ENCODE results near the gene CORO2B.

The CORO2B gene

GRCh38 chr15:68595761-68596160 lies 17.0 kb downstream of the CORO2B start:
- H3K27ac ChIP-seq (ENCODE audit: low read length): no peak overlapping the region

GRCh38 chr15:68596691-68597090 lies 17.9 kb downstream of the CORO2B start:
- Histone ChIP-seq H3K9me3 (ENCODE audit: control insufficient read depth in 1 of 2, low read length in 2 of 2) (no peaks in the 10 kb centered on the region), H3K4me3 (ENCODE audit: low read depth in 1 of 2, low read length in 2 of 2) (no peak overlapping the region), H3K27ac (ENCODE audit: low read length) (no peak overlapping the region), H3K27me3 (ENCODE audit: low read depth, low read length) (no peaks in the 10 kb centered on the region), H3K4me1 (ENCODE audit: control insufficient read depth in 1 of 2, insufficient read depth in 2 of 2, low read length in 2 of 2) (peaks cover 19 to 30% of the 10 kb centered on the region in 2 donors), H3K36me3 (ENCODE audit: control insufficient read depth in 1 of 2, insufficient read depth in 2 of 2, low read length in 2 of 2) (no peaks in the 10 kb centered on the region)

More at GRCh38 chr15:68595761-68596160, 17.0 kb downstream of the CORO2B start:
- Histone ChIP-seq H3K36me3 (ENCODE audit: control insufficient read depth in 1 of 2, insufficient read depth in 2 of 2, low read length in 2 of 2) (no peaks in the 10 kb centered on the region), H3K27me3 (ENCODE audit: low read depth, low read length) (no peaks in the 10 kb centered on the region), H3K4me1 (ENCODE audit: control insufficient read depth in 1 of 2, insufficient read depth in 2 of 2, low read length in 2 of 2) (peaks cover 19 to 26% of the 10 kb centered on the region in 2 donors), H3K9me3 (ENCODE audit: control insufficient read depth in 1 of 2, low read length in 2 of 2) (no peaks in the 10 kb centered on the region), H3K4me3 (ENCODE audit: low read depth in 1 of 2, low read length in 2 of 2) (no peak overlapping the region)

GRCh38 chr15:68597581-68597980 lies 18.8 kb downstream of the CORO2B start:
- Histone ChIP-seq H3K4me1 (ENCODE audit: control insufficient read depth in 1 of 2, insufficient read depth in 2 of 2, low read length in 2 of 2) (peaks cover 19 to 26% of the 10 kb centered on the region in 2 donors), H3K27me3 (ENCODE audit: low read depth, low read length) (no peaks in the 10 kb centered on the region)

GRCh38 chr15:68598171-68599152 lies 19.7 kb downstream of the CORO2B start:
- H3K36me3 ChIP-seq (ENCODE audit: control insufficient read depth in 1 of 2, insufficient read depth in 2 of 2, low read length in 2 of 2): no peaks in the 10 kb centered on the region
- H3K9me3 ChIP-seq (ENCODE audit: control insufficient read depth in 1 of 2, low read length in 2 of 2): no peaks in the 10 kb centered on the region
- H3K4me1 ChIP-seq (ENCODE audit: control insufficient read depth in 1 of 2, insufficient read depth in 2 of 2, low read length in 2 of 2): peaks cover 19 to 26% of the 10 kb centered on the region in 2 donors
- H3K27me3 ChIP-seq (ENCODE audit: low read depth, low read length): no peaks in the 10 kb centered on the region
- no peak overlapping the region for H3K4me3 ChIP-seq (ENCODE audit: low read depth in 1 of 2, low read length in 2 of 2)
- H3K27ac ChIP-seq (ENCODE audit: low read length): peak overlapping the region; percentile 56

More at GRCh38 chr15:68597581-68597980, 18.8 kb downstream of the CORO2B start:
- H3K36me3 ChIP-seq (ENCODE audit: control insufficient read depth in 1 of 2, insufficient read depth in 2 of 2, low read length in 2 of 2): no peaks in the 10 kb centered on the region
- peak overlapping the region; percentile 56 for H3K27ac ChIP-seq (ENCODE audit: low read length)
- H3K9me3 ChIP-seq (ENCODE audit: control insufficient read depth in 1 of 2, low read length in 2 of 2): no peaks in the 10 kb centered on the region
- H3K4me3 ChIP-seq (ENCODE audit: low read depth in 1 of 2, low read length in 2 of 2): no peak overlapping the region

GRCh38 chr15:68599153-68599545 lies 20.4 kb downstream of the CORO2B start:
- no peak overlapping the region for H3K4me3 ChIP-seq (ENCODE audit: low read depth in 1 of 2, low read length in 2 of 2)
- no peaks in the 10 kb centered on the region for H3K9me3 ChIP-seq (ENCODE audit: control insufficient read depth in 1 of 2, low read length in 2 of 2)
- H3K27ac ChIP-seq (ENCODE audit: low read length): peak overlapping the region; percentile 56
- peaks cover 19 to 24% of the 10 kb centered on the region in 2 donors for H3K4me1 ChIP-seq (ENCODE audit: control insufficient read depth in 1 of 2, insufficient read depth in 2 of 2, low read length in 2 of 2)
- H3K27me3 ChIP-seq (ENCODE audit: low read depth, low read length): no peaks in the 10 kb centered on the region
- no peaks in the 10 kb centered on the region for H3K36me3 ChIP-seq (ENCODE audit: control insufficient read depth in 1 of 2, insufficient read depth in 2 of 2, low read length in 2 of 2)

- Histone ChIP-seq H3K4me3 (ENCODE audit: low read depth in 1 of 2, low read length in 2 of 2) (no peak overlapping the region), H3K27ac (ENCODE audit: low read length) (no peak overlapping the region), H3K27me3 (ENCODE audit: low read depth, low read length) (no peaks in the 10 kb centered on the region), H3K9me3 (ENCODE audit: control insufficient read depth in 1 of 2, low read length in 2 of 2) (no peaks in the 10 kb centered on the region), H3K36me3 (ENCODE audit: control insufficient read depth in 1 of 2, insufficient read depth in 2 of 2, low read length in 2 of 2) (no peaks in the 10 kb centered on the region), H3K4me1 (ENCODE audit: control insufficient read depth in 1 of 2, insufficient read depth in 2 of 2, low read length in 2 of 2) (peaks cover 19 to 20% of the 10 kb centered on the region in 2 donors)
These were observed 20.8 kb downstream of the CORO2B start for GRCh38 chr15:68599560-68600071.

- H3K27me3 ChIP-seq (ENCODE audit: low read depth, low read length): no peaks in the 10 kb centered on the region
- no peaks in the 10 kb centered on the region for H3K9me3 ChIP-seq (ENCODE audit: control insufficient read depth in 1 of 2, low read length in 2 of 2)
- no peak overlapping the region for H3K27ac ChIP-seq (ENCODE audit: low read length)
- H3K4me1 ChIP-seq (ENCODE audit: control insufficient read depth in 1 of 2, insufficient read depth in 2 of 2, low read length in 2 of 2): peaks cover 16 to 19% of the 10 kb centered on the region in 2 donors
- H3K4me3 ChIP-seq (ENCODE audit: low read depth in 1 of 2, low read length in 2 of 2): no peak overlapping the region
- H3K36me3 ChIP-seq (ENCODE audit: control insufficient read depth in 1 of 2, insufficient read depth in 2 of 2, low read length in 2 of 2): no peaks in the 10 kb centered on the region
These were observed 22.7 kb downstream of the CORO2B start for GRCh38 chr15:68601206-68602197.

GRCh38 chr15:68602459-68603215 lies 23.8 kb downstream of the CORO2B start:
- Histone ChIP-seq H3K4me1 (ENCODE audit: control insufficient read depth in 1 of 2, insufficient read depth in 2 of 2, low read length in 2 of 2) (peaks cover 17 to 18% of the 10 kb centered on the region in 2 donors), H3K36me3 (ENCODE audit: control insufficient read depth in 1 of 2, insufficient read depth in 2 of 2, low read length in 2 of 2) (no peaks in the 10 kb centered on the region), H3K4me3 (ENCODE audit: low read depth in 1 of 2, low read length in 2 of 2) (no peak overlapping the region), H3K9me3 (ENCODE audit: control insufficient read depth in 1 of 2, low read length in 2 of 2) (no peaks in the 10 kb centered on the region), H3K27me3 (ENCODE audit: low read depth, low read length) (no peaks in the 10 kb centered on the region), H3K27ac (ENCODE audit: low read length) (no peak overlapping the region)

- peaks cover 13 to 22% of the 10 kb centered on the region in 2 donors for H3K4me1 ChIP-seq (ENCODE audit: control insufficient read depth in 1 of 2, insufficient read depth in 2 of 2, low read length in 2 of 2)
These were observed 24.4 kb downstream of the CORO2B start for GRCh38 chr15:68603216-68603595.

GRCh38 chr15:68603951-68604350 lies 25.2 kb downstream of the CORO2B start:
- H3K4me1 ChIP-seq (ENCODE audit: control insufficient read depth in 1 of 2, insufficient read depth in 2 of 2, low read length in 2 of 2): peaks cover 8 to 17% of the 10 kb centered on the region in 2 donors
- no peak overlapping the region for H3K27ac ChIP-seq (ENCODE audit: low read length)
- H3K27me3 ChIP-seq (ENCODE audit: low read depth, low read length): no peaks in the 10 kb centered on the region
- H3K9me3 ChIP-seq (ENCODE audit: control insufficient read depth in 1 of 2, low read length in 2 of 2): no peaks in the 10 kb centered on the region
- no peaks in the 10 kb centered on the region for H3K36me3 ChIP-seq (ENCODE audit: control insufficient read depth in 1 of 2, insufficient read depth in 2 of 2, low read length in 2 of 2)
- H3K4me3 ChIP-seq (ENCODE audit: low read depth in 1 of 2, low read length in 2 of 2): no peak overlapping the region

More at GRCh38 chr15:68603216-68603595, 24.4 kb downstream of the CORO2B start:
- H3K9me3 ChIP-seq (ENCODE audit: control insufficient read depth in 1 of 2, low read length in 2 of 2): no peaks in the 10 kb centered on the region
- no peaks in the 10 kb centered on the region for H3K36me3 ChIP-seq (ENCODE audit: control insufficient read depth in 1 of 2, insufficient read depth in 2 of 2, low read length in 2 of 2)
- no peak overlapping the region for H3K4me3 ChIP-seq (ENCODE audit: low read depth in 1 of 2, low read length in 2 of 2)
- no peak overlapping the region for H3K27ac ChIP-seq (ENCODE audit: low read length)
- H3K27me3 ChIP-seq (ENCODE audit: low read depth, low read length): no peaks in the 10 kb centered on the region
